Kidney (tissue), 14 donors: ENCODE data around the gene CCNC. TPM values are rescaled to one million over a fixed set of nuclear protein-coding genes. Genes with fewer than 3 reads are reported as not detected.
A peak's percentile ranks its signal among the peaks of the same experiment; 100 is the strongest.

ENCODE experiments used
- DNase-seq, 5 donors: peaks; one replicate each; pipeline ENCODE4 v3.0.0-alpha.2; 2013 to 2020
- FAIRE-seq: peaks from 2 replicates; lab custom pipeline; 2012; peaks lifted over from hg19 to GRCh38; lab: Jason Lieb, UNC
- H3K27ac ChIP-seq, 2 donors: one replicate each; pipeline ENCODE4 v1.7.0; 2013; ENCODE audit warnings: low read depth in 2 of 2, low read length in 2 of 2, inconsistent platforms in 1 of 2
- H3K27me3 ChIP-seq: one replicate; pipeline ENCODE4 v1.7.1; 2013; ENCODE audit warnings: low read length, inconsistent platforms; ENCODE audit not compliant: control insufficient read depth, insufficient read depth
- H3K36me3 ChIP-seq, 3 donors: one replicate each; pipeline versions ENCODE4 v1.7.0 to v1.7.1; 2013; ENCODE audit warnings: low read length in 3 of 3, control low read depth in 1 of 3, inconsistent platforms in 1 of 3; ENCODE audit not compliant: insufficient read depth in 3 of 3, control insufficient read depth in 2 of 3
- H3K4me1 ChIP-seq, 3 donors: one replicate each; pipeline versions ENCODE4 v1.7.0 to v1.7.1; 2013; ENCODE audit warnings: low read length in 3 of 3, inconsistent platforms in 1 of 3, low read depth in 1 of 3; ENCODE audit not compliant: control insufficient read depth in 2 of 3, insufficient read depth in 2 of 3
- H3K4me3 ChIP-seq, 3 donors: one replicate each; pipeline versions ENCODE4 v1.7.0 to v1.8.1; 2013; ENCODE audit warnings: low read length in 3 of 3, control low read depth in 1 of 3, inconsistent platforms in 1 of 3
- H3K9ac ChIP-seq, 3 donors: one replicate each; pipeline versions ENCODE4 v1.7.0 to v1.7.1; 2013; ENCODE audit warnings: low read length in 3 of 3, control low read depth in 1 of 3, inconsistent platforms in 1 of 3
- H3K9me3 ChIP-seq, 3 donors: one replicate each; pipeline versions ENCODE4 v1.7.0 to v1.7.1; 2013; ENCODE audit warnings: low read length in 3 of 3, control low read depth in 1 of 3, inconsistent platforms in 1 of 3; ENCODE audit not compliant: control insufficient read depth in 2 of 3, insufficient read depth in 1 of 3
- CTCF ChIP-seq: IDR thresholded peaks from 3 replicates; pipeline ENCODE4 v1.5.1; 2012; ENCODE audit warnings: mild to moderate bottlenecking, moderate library complexity, borderline replicate concordance; ENCODE audit not compliant: insufficient read depth; ENCODE audit errors: extremely low read depth
- intact Hi-C: fragments of 100-400 bp; cut with DNase I; formaldehyde crosslinking; loops from one replicate; pipeline ENCODE4 v1.11.1; 2022
- polyA plus RNA-seq: library from polyadenylated mRNA; stranded (reverse); fragments of 350-450 nt; fragmentation: Illumina TruSeq; extraction: RNeasy Lipid Tissue Mini Kit (QIAGEN cat#74804); gene quantifications from one replicate; pipeline ENCODE4 v1.2.3, GENCODE V29; 2014; ENCODE audit warnings: low read depth, low replicate concordance; ENCODE audit not compliant: insufficient read depth
- total RNA-seq: library from RNA; stranded (reverse); fragmentation: NEBNext Ultra II Directional; extraction: Animal tissue kit (Norgen Biotek cat#: 25700); gene quantifications from one replicate; pipeline ENCODE4 v1.2.1, GENCODE V29; 2021
- donor health status: control.
- donor health status: control.
- donor health status: control.
- donor health status: control.
- donor health status: control.
- donor health status: DM: yes; HTN: yes; CAD: no.
- donor health status: Normal renal cell carcinoma (clear cell type).

Gene CCNC
- total and polyA plus RNA-seq, 2 donors from 2014 or later = 51.4 to 55.9 TPM

GRCh38 chr6:99530627-99531026 is 37.8 kb downstream of the CCNC start:
- no peaks in the 10 kb centered on the region for H3K9me3 ChIP-seq
- no peaks in the 10 kb centered on the region for H3K4me1 ChIP-seq
- DNase-seq (no peak), FAIRE-seq (no peak)
- no peak overlapping the region for H3K27ac ChIP-seq
- TF ChIP-seq CTCF = no peak
- H3K27me3 ChIP-seq = no peaks in the 10 kb centered on the region
- H3K9ac ChIP-seq = no peak overlapping the region
- H3K36me3 ChIP-seq = peaks cover 0 to 4% (median 0%) of the 10 kb centered on the region in 3 donors
- H3K4me3 ChIP-seq = no peak overlapping the region
- intact Hi-C loops = no loop called here

GRCh38 chr6:99522531-99522930 is 45.9 kb downstream of the CCNC start:
- peak in 1 of 5 donors; percentile 40 for DNase-seq
- TF ChIP-seq CTCF = no peak
- H3K27me3 ChIP-seq = no peaks in the 10 kb centered on the region
- H3K36me3 ChIP-seq = no peaks in the 10 kb centered on the region
- no peak overlapping the region for H3K27ac ChIP-seq
- intact Hi-C loops = no loop called here
- H3K4me3 ChIP-seq = no peak overlapping the region
- peaks cover 0 to 3% (median 2%) of the 10 kb centered on the region in 3 donors for H3K4me1 ChIP-seq
- FAIRE-seq = no peak
- no peak overlapping the region for H3K9ac ChIP-seq
- no peaks in the 10 kb centered on the region for H3K9me3 ChIP-seq

- FAIRE-seq = no peak
- peak in 4 of 5 donors; percentile 55 to 78 (median 60) for DNase-seq
- Histone ChIP-seq H3K9me3 (no peaks in the 10 kb centered on the region), H3K27ac (peak overlapping the region; percentile 64 to 85), H3K27me3 (no peaks in the 10 kb centered on the region), H3K4me1 (peaks cover 0 to 3% (median 2%) of the 10 kb centered on the region in 3 donors), H3K9ac (peak overlapping the region; percentile 63 to 92 (median 90)), H3K36me3 (no peaks in the 10 kb centered on the region), H3K4me3 (peak overlapping the region; percentile 92 to 97 (median 97))
- no peak for TF ChIP-seq CTCF
- intact Hi-C loops = no loop called here
Measured at GRCh38 chr6:99521633-99522151, 46.8 kb downstream of the CCNC start.
